HCT116 (cell line): ENCODE measurements around the gene RTF2.

Source experiments
- CTCF ChIP-seq, 3 experiments: fragments of 200-600 bp in 1 of 3; sonication (generic) in 1 of 3; IDR thresholded peaks in 2 of 3; conservative IDR thresholded peaks in 1 of 3; 2 replicates each; pipeline ENCODE4 v1.5.1; 2012 to 2017; ENCODE audit warnings: low read depth in 2 of 3, low read length in 2 of 3, antibody characterized with exemption in 1 of 3, borderline replicate concordance in 1 of 3, control low read depth in 1 of 3, mild to moderate bottlenecking in 1 of 3, mixed read lengths in 1 of 3, mixed run types in 1 of 3, moderate library complexity in 1 of 3; ENCODE audit not compliant: insufficient read depth in 1 of 3
- EZH2 ChIP-seq: fragments of 200-600 bp; sonication (generic); IDR thresholded peaks from 2 replicates; pipeline ENCODE4 v1.6.1; 2017; ENCODE audit warnings: antibody characterized with exemption, mixed run types
- EZH2phosphoT487 ChIP-seq: fragments of 200-600 bp; IDR thresholded peaks from 2 replicates; pipeline ENCODE4 v1.6.1; 2018; ENCODE audit warnings: antibody characterized with exemption, borderline replicate concordance
- POLR2A ChIP-seq: IDR thresholded peaks from 2 replicates; pipeline ENCODE4 v1.7.0; 2011; ENCODE audit warnings: borderline replicate concordance; ENCODE audit not compliant: insufficient read depth, insufficient read length; ENCODE audit errors: extremely low read depth
- POLR2AphosphoS5 ChIP-seq: IDR thresholded peaks from 2 replicates; pipeline ENCODE4 v1.6.1; 2011; ENCODE audit warnings: mild to moderate bottlenecking, low read depth, low read length, moderate library complexity
- RAD21 ChIP-seq: IDR thresholded peaks from 2 replicates; pipeline ENCODE4 v1.6.1; 2012; ENCODE audit warnings: low read depth, mild to moderate bottlenecking
- REST ChIP-seq: IDR thresholded peaks from 2 replicates; pipeline ENCODE4 v1.6.1; 2012; ENCODE audit warnings: low read depth
- ZNF274 ChIP-seq: fragments of 200-500 bp; sonication (Bioruptor generic); IDR thresholded peaks from 2 replicates; pipeline ENCODE4 v1.6.1; 2014; ENCODE audit warnings: mild to moderate bottlenecking, low read depth, low read length, inconsistent platforms

- TF ChIP-seq POLR2A (no peak), ZNF274 (no peak), CTCF (IDR thresholded peaks at IDR 0.05 in 2 of 3, conservative IDR thresholded peaks at IDR 0.05 in 1 of 3; ENCODE audit: borderline replicate concordance in 1 of 3, insufficient read depth in 1 of 3, low read depth in 2 of 3, low read length in 2 of 3) (no peak), EZH2phosphoT487 (no peak), EZH2 (no peak), POLR2AphosphoS5 (no peak), RAD21 (no peak), REST (no peak)
Measured at GRCh38 chr20:56519551-56519950, 51.1 kb downstream of the RTF2 start.
